ENCODE results near the gene CLDN9. TPM values are rescaled to one million over a fixed set of nuclear protein-coding genes. Genes with fewer than 3 reads are reported as not detected.

CLDN9 gene
- total and polyA plus RNA-seq, 7 donors = 0.12 to 2.2 (median 0.74) TPM

DNA sequence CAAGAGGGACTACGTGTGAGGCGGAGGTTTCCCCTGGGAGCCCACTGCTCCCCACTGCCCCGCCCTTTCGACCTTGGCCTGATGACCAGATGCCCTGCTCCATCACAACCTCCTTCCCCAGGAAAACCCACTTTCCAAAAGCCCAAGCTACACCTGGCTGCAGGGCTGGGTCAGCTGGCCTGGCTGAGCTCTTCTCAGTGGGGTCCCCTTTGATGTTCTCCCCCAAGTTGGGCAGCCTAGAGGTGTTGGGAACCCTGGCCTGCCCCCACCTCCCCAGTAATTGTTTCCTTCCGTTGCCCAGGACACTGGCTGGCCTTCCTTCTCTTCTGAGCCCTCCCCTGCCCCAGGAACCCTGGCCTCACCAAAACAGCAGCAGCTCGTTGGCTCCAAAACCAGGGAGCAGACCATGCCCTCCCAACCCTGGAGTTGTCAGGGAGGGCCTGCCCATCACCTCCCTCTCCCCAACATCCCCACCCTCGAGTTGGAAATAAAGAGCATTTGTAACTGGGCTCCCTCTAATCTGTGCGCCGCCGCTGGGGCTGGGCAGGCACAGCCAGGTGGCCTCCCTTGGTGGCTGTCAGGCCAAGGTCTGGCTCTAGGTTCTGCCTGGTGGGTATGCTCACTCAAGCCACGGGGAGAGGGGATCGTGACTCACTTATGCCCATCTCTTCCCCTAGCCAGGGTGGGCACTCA lies 1.4 kb downstream of the CLDN9 start:
- no peak for ATAC-seq
- intact Hi-C loops (cut with DNase I) = no loop called here
- DNase-seq = no peak

DNA sequence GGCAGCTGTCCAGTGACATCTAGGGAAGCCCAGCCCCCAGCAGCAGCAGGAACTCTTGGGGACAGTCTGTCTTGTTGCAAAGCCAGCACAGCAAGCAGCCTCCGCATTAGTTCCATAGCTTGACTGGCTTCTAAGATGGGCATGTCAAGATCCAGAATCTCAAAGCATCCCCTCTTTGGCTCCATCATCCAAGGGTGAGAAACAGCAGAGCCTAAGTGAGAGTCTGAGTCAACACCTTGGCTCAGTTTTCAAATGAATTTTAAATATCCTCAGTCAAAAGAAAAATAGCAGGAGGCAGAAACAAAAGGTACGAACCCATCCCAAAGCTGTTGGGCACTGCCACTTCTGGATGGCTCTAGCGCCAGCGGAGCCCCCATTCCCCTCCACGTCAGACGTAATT lies 2.2 kb downstream of the CLDN9 start:
- ATAC-seq (no peak), DNase-seq (no peak)
- intact Hi-C loops (cut with DNase I) = no loop called here
- Histone ChIP-seq H3K36me3 (ENCODE audit: insufficient read depth in 1 of 2, low read depth in 1 of 2) (no peaks in the 10 kb centered on the region), H3K4me3 (no peak overlapping the region), H3K4me1 (peaks cover 11% of the 10 kb centered on the region), H3K27ac (no peak overlapping the region), H3K9me3 (no peaks in the 10 kb centered on the region), H3K27me3 (ENCODE audit: insufficient read depth in 3 of 3, low read length in 2 of 3) (peaks cover 0 to 55% (median 17%) of the 10 kb centered on the region in 3 donors)
- TF ChIP-seq, protein P1, sequence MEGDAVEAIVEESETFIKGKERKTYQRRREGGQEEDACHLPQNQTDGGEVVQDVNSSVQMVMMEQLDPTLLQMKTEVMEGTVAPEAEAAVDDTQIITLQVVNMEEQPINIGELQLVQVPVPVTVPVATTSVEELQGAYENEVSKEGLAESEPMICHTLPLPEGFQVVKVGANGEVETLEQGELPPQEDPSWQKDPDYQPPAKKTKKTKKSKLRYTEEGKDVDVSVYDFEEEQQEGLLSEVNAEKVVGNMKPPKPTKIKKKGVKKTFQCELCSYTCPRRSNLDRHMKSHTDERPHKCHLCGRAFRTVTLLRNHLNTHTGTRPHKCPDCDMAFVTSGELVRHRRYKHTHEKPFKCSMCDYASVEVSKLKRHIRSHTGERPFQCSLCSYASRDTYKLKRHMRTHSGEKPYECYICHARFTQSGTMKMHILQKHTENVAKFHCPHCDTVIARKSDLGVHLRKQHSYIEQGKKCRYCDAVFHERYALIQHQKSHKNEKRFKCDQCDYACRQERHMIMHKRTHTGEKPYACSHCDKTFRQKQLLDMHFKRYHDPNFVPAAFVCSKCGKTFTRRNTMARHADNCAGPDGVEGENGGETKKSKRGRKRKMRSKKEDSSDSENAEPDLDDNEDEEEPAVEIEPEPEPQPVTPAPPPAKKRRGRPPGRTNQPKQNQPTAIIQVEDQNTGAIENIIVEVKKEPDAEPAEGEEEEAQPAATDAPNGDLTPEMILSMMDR (IDR thresholded peaks at IDR 0.05) = no peak
- WGBS, 3 donors = 83 to 89% (median 85%) methylated on average over 6 of the region's 6 CpGs

More for the DNA sequence above, 1.4 kb downstream of the CLDN9 start:
- no peak overlapping the region for H3K4me3 ChIP-seq
- 45 to 53% (median 50%) methylated on average over 12 of the region's 12 CpGs for WGBS, 3 donors
- H3K27me3 ChIP-seq (ENCODE audit: insufficient read depth in 3 of 3, low read length in 2 of 3) = peaks cover 0 to 55% (median 17%) of the 10 kb centered on the region in 3 donors
- TF ChIP-seq, protein P1 (IDR thresholded peaks at IDR 0.05) = no peak
- no peaks in the 10 kb centered on the region for H3K9me3 ChIP-seq
- H3K27ac ChIP-seq = no peak overlapping the region
- H3K36me3 ChIP-seq (ENCODE audit: insufficient read depth in 1 of 2, low read depth in 1 of 2) = no peaks in the 10 kb centered on the region
- peaks cover 5% of the 10 kb centered on the region for H3K4me1 ChIP-seq

DNA sequence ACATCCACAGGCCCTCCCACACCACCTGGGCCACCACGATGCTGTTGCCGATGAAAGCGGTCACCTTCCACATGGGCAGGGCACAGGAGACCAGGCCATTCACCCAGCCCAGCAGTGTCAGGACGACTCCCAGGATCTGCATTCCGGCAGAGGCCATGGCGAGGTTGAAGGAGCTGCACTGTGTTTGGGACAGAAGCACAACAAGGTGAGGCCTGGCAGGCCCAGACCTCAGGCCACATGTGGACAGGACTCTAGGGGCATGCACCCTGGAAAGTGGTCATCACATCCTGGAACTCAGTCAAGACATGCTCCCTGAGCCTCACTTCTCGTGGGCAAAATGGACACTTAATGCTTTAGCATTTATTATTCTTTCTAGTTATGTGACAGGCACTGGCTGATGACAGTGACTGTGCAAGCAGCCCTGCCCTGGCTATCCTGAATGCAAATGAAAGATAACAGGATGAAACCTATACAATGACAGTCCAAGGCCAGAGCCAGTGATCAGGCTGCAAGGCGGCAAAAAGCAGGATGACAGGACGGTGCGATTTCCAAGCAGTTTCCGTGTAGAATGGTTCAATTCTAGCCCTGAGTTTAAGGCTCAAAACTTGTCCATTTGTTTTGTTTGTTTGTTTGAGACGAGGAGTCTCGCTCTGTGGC lies 3.3 kb downstream of the CLDN9 start:
- H3K27me3 ChIP-seq (ENCODE audit: insufficient read depth in 3 of 3, low read length in 2 of 3) = peaks cover 0 to 49% (median 14%) of the 10 kb centered on the region in 3 donors
- TF ChIP-seq, protein P1 (IDR thresholded peaks at IDR 0.05) = no peak

DNA sequence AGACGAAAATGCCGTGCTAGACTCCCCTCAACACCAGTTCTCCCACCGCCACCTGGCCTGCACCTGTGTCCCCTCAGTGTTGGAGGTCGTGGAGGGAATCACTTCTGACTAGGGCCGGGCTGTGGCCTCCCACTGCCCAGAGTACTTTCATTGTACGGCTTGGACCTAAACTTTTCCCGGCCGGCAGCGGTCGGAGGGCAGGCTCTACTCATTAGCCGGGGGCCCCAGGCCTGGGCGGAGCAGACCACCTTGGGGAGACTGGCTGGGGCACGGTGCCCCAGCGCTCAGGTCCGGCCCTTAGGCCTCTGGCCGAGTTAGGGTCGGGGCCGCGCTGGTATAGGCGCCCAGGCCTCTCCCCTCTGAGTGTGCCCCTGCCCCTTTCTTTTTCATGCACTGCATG lies 4.6 kb downstream of the CLDN9 start:
- no peaks in the 10 kb centered on the region for H3K9me3 ChIP-seq
- H3K27ac ChIP-seq = no peak overlapping the region
- no peak overlapping the region for H3K4me3 ChIP-seq
- TF ChIP-seq, protein P1 (IDR thresholded peaks at IDR 0.05) = no peak
- DNase-seq = no peak
- ATAC-seq = no peak
- peaks cover 0 to 40% (median 9%) of the 10 kb centered on the region in 3 donors for H3K27me3 ChIP-seq (ENCODE audit: insufficient read depth in 3 of 3, low read length in 2 of 3)
- WGBS, 3 donors = 46 to 57% (median 56%) methylated on average over 20 of the region's 20 CpGs
- H3K4me1 ChIP-seq = peaks cover 11% of the 10 kb centered on the region
- intact Hi-C loops (cut with DNase I) = no loop called here
- H3K36me3 ChIP-seq (ENCODE audit: insufficient read depth in 1 of 2, low read depth in 1 of 2) = no peaks in the 10 kb centered on the region

More for the DNA sequence above, 3.3 kb downstream of the CLDN9 start:
- no peak overlapping the region for H3K4me3 ChIP-seq
- H3K4me1 ChIP-seq = peaks cover 11% of the 10 kb centered on the region
- intact Hi-C loops (cut with DNase I) = no loop called here
- no peaks in the 10 kb centered on the region for H3K9me3 ChIP-seq
- DNase-seq (no peak), ATAC-seq (no peak)
- 82 to 89% (median 86%) methylated on average over 13 of the region's 13 CpGs for WGBS, 3 donors
- H3K36me3 ChIP-seq (ENCODE audit: insufficient read depth in 1 of 2, low read depth in 1 of 2) = no peaks in the 10 kb centered on the region
- no peak overlapping the region for H3K27ac ChIP-seq

All from psoas muscle (tissue), 8 donors.